ENCODE measurements around the gene NRCAM.

DNA sequence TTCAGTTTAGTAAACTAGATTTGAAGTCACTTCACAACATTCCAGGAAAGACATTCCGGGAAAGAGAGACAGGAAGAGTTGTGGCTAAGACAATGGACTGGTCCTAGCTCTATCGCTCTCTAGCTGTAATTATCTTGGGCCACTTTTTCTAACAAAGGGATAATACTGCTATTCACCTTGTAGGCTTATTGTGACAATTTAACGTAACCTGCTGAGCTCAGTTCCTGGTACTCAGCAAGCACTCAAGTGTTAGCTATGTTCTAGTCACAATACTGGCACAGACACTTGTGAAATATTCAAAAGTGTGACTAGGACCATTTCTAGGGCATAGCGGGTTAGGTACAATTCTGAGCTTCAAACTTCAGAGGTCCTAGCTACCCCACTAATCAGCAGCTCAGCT, 12.0 kb upstream of the NRCAM start:
- TF ChIP-seq, protein P1, sequence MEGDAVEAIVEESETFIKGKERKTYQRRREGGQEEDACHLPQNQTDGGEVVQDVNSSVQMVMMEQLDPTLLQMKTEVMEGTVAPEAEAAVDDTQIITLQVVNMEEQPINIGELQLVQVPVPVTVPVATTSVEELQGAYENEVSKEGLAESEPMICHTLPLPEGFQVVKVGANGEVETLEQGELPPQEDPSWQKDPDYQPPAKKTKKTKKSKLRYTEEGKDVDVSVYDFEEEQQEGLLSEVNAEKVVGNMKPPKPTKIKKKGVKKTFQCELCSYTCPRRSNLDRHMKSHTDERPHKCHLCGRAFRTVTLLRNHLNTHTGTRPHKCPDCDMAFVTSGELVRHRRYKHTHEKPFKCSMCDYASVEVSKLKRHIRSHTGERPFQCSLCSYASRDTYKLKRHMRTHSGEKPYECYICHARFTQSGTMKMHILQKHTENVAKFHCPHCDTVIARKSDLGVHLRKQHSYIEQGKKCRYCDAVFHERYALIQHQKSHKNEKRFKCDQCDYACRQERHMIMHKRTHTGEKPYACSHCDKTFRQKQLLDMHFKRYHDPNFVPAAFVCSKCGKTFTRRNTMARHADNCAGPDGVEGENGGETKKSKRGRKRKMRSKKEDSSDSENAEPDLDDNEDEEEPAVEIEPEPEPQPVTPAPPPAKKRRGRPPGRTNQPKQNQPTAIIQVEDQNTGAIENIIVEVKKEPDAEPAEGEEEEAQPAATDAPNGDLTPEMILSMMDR (IDR thresholded peaks at IDR 0.05; ENCODE audit: low read depth, low read length, missing input control): no peak
- TF ChIP-seq GABPA (IDR thresholded peaks at IDR 0.05 in 1 of 2, conservative IDR thresholded peaks at IDR 0.05 in 1 of 2) (no peak), REST (IDR thresholded peaks at IDR 0.05) (no peak), SP1 (IDR thresholded peaks at IDR 0.05) (no peak), RAD21 (IDR thresholded peaks at IDR 0.05) (no peak), FOXA1 (IDR thresholded peaks at IDR 0.05) (no peak), YY1 (IDR thresholded peaks at IDR 0.05) (no peak), TAF1 (conservative IDR thresholded peaks at IDR 0.05) (no peak), ZBTB33 (IDR thresholded peaks at IDR 0.05) (no peak), RXRA (IDR thresholded peaks at IDR 0.05) (no peak)
- TF ChIP-seq, protein P2, sequence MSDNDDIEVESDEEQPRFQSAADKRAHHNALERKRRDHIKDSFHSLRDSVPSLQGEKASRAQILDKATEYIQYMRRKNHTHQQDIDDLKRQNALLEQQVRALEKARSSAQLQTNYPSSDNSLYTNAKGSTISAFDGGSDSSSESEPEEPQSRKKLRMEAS (IDR thresholded peaks at IDR 0.05): no peak
- TF ChIP-seq, protein P3, sequence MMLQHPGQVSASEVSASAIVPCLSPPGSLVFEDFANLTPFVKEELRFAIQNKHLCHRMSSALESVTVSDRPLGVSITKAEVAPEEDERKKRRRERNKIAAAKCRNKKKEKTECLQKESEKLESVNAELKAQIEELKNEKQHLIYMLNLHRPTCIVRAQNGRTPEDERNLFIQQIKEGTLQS (IDR thresholded peaks at IDR 0.05): no peak

Measured in liver (tissue), 3 donors.